Fibroblast of villous mesenchyme (primary cell): ENCODE results near the gene ADCY9. TPM values are rescaled to one million over a fixed set of nuclear protein-coding genes. Genes with fewer than 3 reads are reported as not detected.

Source experiments
- DNase-seq: peaks from one replicate; pipeline ENCODE4 v3.0.0-alpha.2; 2010; ENCODE audit warnings: low read depth
- H3K4me3 ChIP-seq: 2 replicates; pipeline ENCODE4 v1.5.1; 2011; ENCODE audit warnings: low read depth, mild to moderate bottlenecking, low read length
- CTCF ChIP-seq: IDR thresholded peaks from 2 replicates; pipeline ENCODE4 v1.5.1; 2012; ENCODE audit warnings: low read depth, mild to moderate bottlenecking, low read length; ENCODE audit not compliant: insufficient read depth
- small RNA-seq: library from RNA; depleted of rRNA; stranded (forward); fragments of <200 nt; gene quantifications from one replicate; pipeline ENCODE3, GENCODE V24; 2012
- total RNA-seq: library from RNA; depleted of rRNA; stranded (reverse); fragments of >200 nt; gene quantifications from 2 replicates; pipeline ENCODE4 v1.2.3, GENCODE V29; 2012

The ADCY9 gene
- total RNA-seq, 1 donor, result 38.0 TPM

GRCh38 chr16:3919413-3919812, 196.8 kb downstream of the ADCY9 start:
- no peak for TF ChIP-seq CTCF
- no peak for DNase-seq
- H3K4me3 ChIP-seq, result no peak overlapping the region

DNA sequence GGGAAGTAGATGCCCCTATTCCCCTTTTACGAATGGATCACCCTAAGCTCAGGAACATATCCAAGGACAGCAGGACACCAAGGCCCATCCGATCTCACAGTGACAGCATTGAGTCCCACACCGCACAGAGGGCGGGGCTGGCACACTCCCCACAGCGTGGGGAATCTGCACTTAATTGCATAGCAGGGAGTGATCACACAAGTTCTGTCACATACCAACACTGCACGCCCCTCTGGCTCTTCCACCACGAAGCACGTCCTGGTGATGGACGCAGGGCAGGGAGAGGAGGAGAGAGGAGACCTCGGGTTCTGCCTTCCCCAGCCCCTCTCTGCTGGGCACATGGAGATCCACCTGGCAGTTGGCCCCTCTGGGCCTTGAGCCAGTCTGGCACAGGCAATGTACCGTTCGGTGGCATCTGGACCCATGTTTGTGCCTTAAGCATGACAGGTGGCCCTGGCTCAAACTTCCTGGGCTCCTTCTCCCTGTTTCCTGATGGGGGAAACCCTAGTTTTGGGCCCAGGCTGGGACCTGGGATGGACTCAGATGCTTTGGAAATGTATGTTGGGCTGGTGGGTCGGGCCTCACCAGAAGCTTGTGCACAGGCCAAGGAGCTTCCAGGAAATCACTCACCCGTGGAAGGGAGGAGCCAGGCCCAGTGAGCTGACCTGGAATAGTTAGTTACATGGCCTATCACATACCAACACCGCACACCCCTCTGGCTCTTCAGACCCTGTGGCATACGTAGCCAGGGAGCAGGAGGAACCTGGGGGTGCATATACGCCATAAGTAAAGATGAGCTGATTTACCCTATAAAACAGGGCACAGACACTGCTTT, 200.6 kb downstream of the ADCY9 start:
- DNase-seq, result no peak
- H3K4me3 ChIP-seq, result no peak overlapping the region
- no peak for TF ChIP-seq CTCF

DNA sequence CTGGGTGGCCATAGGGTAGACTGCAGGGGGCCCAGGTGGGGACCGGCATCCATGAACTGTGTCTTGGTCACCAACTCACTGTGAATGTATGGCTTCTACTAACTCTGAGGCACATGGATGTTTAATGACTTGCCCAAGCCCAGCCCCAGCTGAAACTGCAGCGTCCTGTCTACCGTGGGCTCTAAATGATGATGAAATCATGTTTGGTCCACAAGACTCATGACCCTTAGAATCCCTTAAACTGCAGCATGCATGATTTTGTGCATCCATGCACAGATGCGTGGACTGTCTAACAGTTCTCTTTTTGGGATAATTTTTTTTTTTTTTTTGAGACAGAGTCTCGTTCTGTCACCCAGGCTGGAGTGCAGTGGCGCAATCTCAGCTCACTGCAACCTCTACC, 203.3 kb downstream of the ADCY9 start:
- H3K4me3 ChIP-seq, result no peak overlapping the region
- DNase-seq, result no peak
- TF ChIP-seq CTCF, result no peak

Small RNA genes within 50 kb of the gene (small RNA-seq; reads per million reads assigned to genes)
- not detected for gene AC009171.1

Other genes starting within 250 kb of the ADCY9 start
- 27.4 and 32.0 TPM in 2 replicates for gene CREBBP, start 235.7 kb downstream of the ADCY9 start, total RNA-seq
- under 0.01 and 0.43 TPM in 2 replicates for gene SRL, start 125.6 kb upstream of the ADCY9 start, total RNA-seq
- gene TFAP4, start 156.6 kb upstream of the ADCY9 start, total RNA-seq, result 4.7 and 7.7 TPM in 2 replicates
- gene GLIS2, start 199.6 kb upstream of the ADCY9 start, total RNA-seq, result 4.3 and 4.8 TPM in 2 replicates
- gene PAM16, start 234.9 kb upstream of the ADCY9 start, total RNA-seq, result 19.9 and 23.5 TPM in 2 replicates